GM19025 (cell line): ENCODE data around the gene GSPT1.
"Not testable (repeated sequence)": the region's sequence is repeated elsewhere in the genome, so short reads cannot be mapped to it uniquely, and the experiment has no call there.

Source experiments
- ATAC-seq: cut with Tn5 transposase; IDR thresholded peaks from one replicate; pipeline ENCODE4 v1.9.1; 2021; ENCODE audit warnings: mild to moderate bottlenecking, low read depth, moderate library complexity; ENCODE audit not compliant: unreplicated experiment

Gene GSPT1

DNA sequence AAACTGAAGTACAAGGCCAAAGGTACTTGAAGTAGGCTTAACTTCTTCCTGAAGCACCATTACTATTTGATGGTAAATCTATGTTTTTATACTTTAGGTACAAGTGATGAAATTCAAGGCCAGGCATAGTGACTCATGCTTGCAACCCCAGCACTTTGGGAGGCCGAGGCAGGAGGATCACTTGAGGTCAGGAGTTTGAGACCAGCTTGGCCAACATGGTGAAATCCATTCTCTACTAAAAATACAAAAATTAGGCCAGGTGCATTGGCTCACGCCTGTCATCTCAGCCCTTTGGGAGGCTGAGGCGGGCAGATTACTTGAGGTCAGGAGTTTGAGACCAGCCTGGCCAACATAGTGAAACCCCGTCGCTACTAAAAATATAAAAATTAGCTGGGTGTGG is 92.1 kb downstream of the GSPT1 start:
- ATAC-seq = not testable (repeated sequence)

DNA sequence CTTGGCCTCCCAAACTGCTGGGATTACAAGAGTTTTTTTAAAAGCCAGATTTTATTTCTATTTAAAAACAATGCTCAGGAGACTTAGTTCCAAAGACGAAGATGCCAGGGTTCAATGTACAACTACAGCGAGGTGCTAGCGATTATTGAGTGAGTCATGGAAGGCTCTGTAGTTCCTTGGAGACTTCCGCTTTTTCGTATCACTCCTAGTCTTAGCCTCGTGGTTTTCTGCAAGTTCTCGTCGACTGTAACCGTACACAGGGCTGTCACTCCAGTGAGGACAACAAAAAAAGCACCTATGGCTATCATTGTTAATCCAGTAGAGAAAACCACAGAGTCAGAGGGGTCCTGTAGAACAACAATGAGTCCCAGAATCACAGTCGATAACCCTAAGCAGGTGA is 96.0 kb downstream of the GSPT1 start:
- ATAC-seq = no peak

DNA sequence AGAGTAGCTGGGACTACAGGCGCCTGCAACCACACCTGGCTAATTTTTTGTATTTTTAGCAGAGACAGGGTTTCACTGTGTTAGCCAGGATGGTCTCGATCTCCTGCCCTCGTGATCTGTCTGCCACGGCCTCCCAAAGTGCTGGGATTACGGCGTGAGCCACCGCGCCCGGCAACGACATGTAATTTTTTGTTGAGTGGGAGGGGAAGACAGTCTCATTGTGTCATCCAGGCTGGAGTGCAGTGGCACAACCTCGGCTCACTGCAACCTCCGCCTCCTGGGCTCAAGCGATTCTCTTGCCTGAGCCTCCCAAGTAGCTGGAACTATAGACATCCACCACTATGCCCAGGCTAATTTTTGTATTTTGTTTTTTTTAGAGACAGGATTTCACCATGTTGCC is 96.8 kb downstream of the GSPT1 start:
- not testable (repeated sequence) for ATAC-seq
